ENCODE results near the gene ADCY7.

Gene ADCY7

GRCh38 chr16:50351952-50352351, 85.6 kb downstream of the ADCY7 start:
- Histone ChIP-seq H3K4me1 (ENCODE audit: insufficient read depth, low read length) (no peaks in the 10 kb centered on the region), H3K9me3 (ENCODE audit: insufficient read depth, low read depth, low read length) (no peaks in the 10 kb centered on the region), H3K36me3 (ENCODE audit: insufficient read depth, low read depth, low read length) (peaks cover 57% of the 10 kb centered on the region)

GRCh38 chr16:50354082-50354481, 87.7 kb downstream of the ADCY7 start:
- Histone ChIP-seq H3K27ac (ENCODE audit: low read length) (no peak overlapping the region), H3K36me3 (ENCODE audit: insufficient read depth, low read depth, low read length) (peaks cover 79% of the 10 kb centered on the region), H3K27me3 (ENCODE audit: insufficient read depth, low read length) (no peaks in the 10 kb centered on the region), H3K4me1 (ENCODE audit: insufficient read depth, low read length) (no peaks in the 10 kb centered on the region), H3K4me3 (ENCODE audit: low read length) (no peak overlapping the region), H3K9me3 (ENCODE audit: insufficient read depth, low read depth, low read length) (no peaks in the 10 kb centered on the region), H3K9ac (ENCODE audit: low read depth, low read length) (no peak overlapping the region)

More at GRCh38 chr16:50351952-50352351, 85.6 kb downstream of the ADCY7 start:
- Histone ChIP-seq H3K9ac (ENCODE audit: low read depth, low read length) (no peak overlapping the region), H3K27me3 (ENCODE audit: insufficient read depth, low read length) (no peaks in the 10 kb centered on the region), H3K27ac (ENCODE audit: low read length) (no peak overlapping the region), H3K4me3 (ENCODE audit: low read length) (no peak overlapping the region)

- no peak overlapping the region for H3K27ac ChIP-seq (ENCODE audit: low read length)
- H3K9ac ChIP-seq (ENCODE audit: low read depth, low read length) = no peak overlapping the region
- H3K36me3 ChIP-seq (ENCODE audit: insufficient read depth, low read depth, low read length) = peaks cover 79% of the 10 kb centered on the region
These were observed 88.5 kb downstream of the ADCY7 start for GRCh38 chr16:50354629-50355456.

DNA sequence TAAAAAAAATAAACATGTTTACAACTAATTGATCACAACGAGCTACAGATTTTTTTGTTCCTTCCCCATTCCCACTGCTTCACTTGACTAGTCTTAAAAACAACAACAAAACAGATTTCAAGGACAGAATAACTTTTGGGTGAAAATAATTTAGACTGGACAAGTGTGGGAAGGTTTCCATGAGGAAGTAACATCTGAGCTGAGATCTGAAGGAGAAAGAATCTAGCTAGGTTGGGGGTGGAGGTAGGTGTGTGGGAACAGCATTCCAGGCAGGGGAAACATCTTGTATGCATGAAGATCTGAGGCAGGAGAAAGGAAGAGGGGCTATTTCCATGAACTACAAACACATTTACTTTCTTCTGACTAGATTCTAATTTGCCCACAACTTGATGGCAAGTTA, 93.3 kb downstream of the ADCY7 start:
- no peaks in the 10 kb centered on the region for H3K9me3 ChIP-seq (ENCODE audit: insufficient read depth, low read depth, low read length)
- no peaks in the 10 kb centered on the region for H3K27me3 ChIP-seq (ENCODE audit: insufficient read depth, low read length)
- H3K4me3 ChIP-seq (ENCODE audit: low read length) = no peak overlapping the region
- H3K9ac ChIP-seq (ENCODE audit: low read depth, low read length) = no peak overlapping the region
- no peak overlapping the region for H3K27ac ChIP-seq (ENCODE audit: low read length)
- peaks cover 81% of the 10 kb centered on the region for H3K36me3 ChIP-seq (ENCODE audit: insufficient read depth, low read depth, low read length)
- peaks cover 6% of the 10 kb centered on the region; the same call in 1 of the 2 replicates for H3K4me1 ChIP-seq (ENCODE audit: insufficient read depth, low read length)

More at GRCh38 chr16:50354629-50355456, 88.5 kb downstream of the ADCY7 start:
- H3K4me3 ChIP-seq (ENCODE audit: low read length) = no peak overlapping the region
- H3K9me3 ChIP-seq (ENCODE audit: insufficient read depth, low read depth, low read length) = no peaks in the 10 kb centered on the region
- peaks cover under 1% of the 10 kb centered on the region; the same call in 1 of the 2 replicates for H3K4me1 ChIP-seq (ENCODE audit: insufficient read depth, low read length)
- H3K27me3 ChIP-seq (ENCODE audit: insufficient read depth, low read length) = no peaks in the 10 kb centered on the region

GRCh38 chr16:50360033-50360778, 93.9 kb downstream of the ADCY7 start:
- H3K36me3 ChIP-seq (ENCODE audit: insufficient read depth, low read depth, low read length) = peaks cover 86% of the 10 kb centered on the region
- no peak overlapping the region for H3K9ac ChIP-seq (ENCODE audit: low read depth, low read length)

GRCh38 chr16:50360779-50361178, 94.4 kb downstream of the ADCY7 start:
- H3K4me3 ChIP-seq (ENCODE audit: low read length) = no peak overlapping the region
- no peaks in the 10 kb centered on the region for H3K9me3 ChIP-seq (ENCODE audit: insufficient read depth, low read depth, low read length)
- H3K4me1 ChIP-seq (ENCODE audit: insufficient read depth, low read length) = peaks cover 6% of the 10 kb centered on the region; the same call in 1 of the 2 replicates
- no peak overlapping the region for H3K9ac ChIP-seq (ENCODE audit: low read depth, low read length)
- no peaks in the 10 kb centered on the region for H3K27me3 ChIP-seq (ENCODE audit: insufficient read depth, low read length)
- peaks cover 91% of the 10 kb centered on the region for H3K36me3 ChIP-seq (ENCODE audit: insufficient read depth, low read depth, low read length)
- H3K27ac ChIP-seq (ENCODE audit: low read length) = no peak overlapping the region

More at GRCh38 chr16:50360033-50360778, 93.9 kb downstream of the ADCY7 start:
- Histone ChIP-seq H3K27ac (ENCODE audit: low read length) (no peak overlapping the region), H3K9me3 (ENCODE audit: insufficient read depth, low read depth, low read length) (no peaks in the 10 kb centered on the region), H3K4me3 (ENCODE audit: low read length) (no peak overlapping the region), H3K27me3 (ENCODE audit: insufficient read depth, low read length) (no peaks in the 10 kb centered on the region), H3K4me1 (ENCODE audit: insufficient read depth, low read length) (peaks cover 6% of the 10 kb centered on the region; the same call in 1 of the 2 replicates)

- Histone ChIP-seq H3K27me3 (ENCODE audit: insufficient read depth, low read length) (no peaks in the 10 kb centered on the region), H3K9ac (ENCODE audit: low read depth, low read length) (no peak overlapping the region), H3K27ac (ENCODE audit: low read length) (no peak overlapping the region), H3K9me3 (ENCODE audit: insufficient read depth, low read depth, low read length) (no peaks in the 10 kb centered on the region), H3K4me3 (ENCODE audit: low read length) (no peak overlapping the region), H3K36me3 (ENCODE audit: insufficient read depth, low read depth, low read length) (peaks cover 86% of the 10 kb centered on the region), H3K4me1 (ENCODE audit: insufficient read depth, low read length) (peaks cover 13% of the 10 kb centered on the region)
These were observed 97.3 kb downstream of the ADCY7 start for GRCh38 chr16:50363656-50364055.

DNA sequence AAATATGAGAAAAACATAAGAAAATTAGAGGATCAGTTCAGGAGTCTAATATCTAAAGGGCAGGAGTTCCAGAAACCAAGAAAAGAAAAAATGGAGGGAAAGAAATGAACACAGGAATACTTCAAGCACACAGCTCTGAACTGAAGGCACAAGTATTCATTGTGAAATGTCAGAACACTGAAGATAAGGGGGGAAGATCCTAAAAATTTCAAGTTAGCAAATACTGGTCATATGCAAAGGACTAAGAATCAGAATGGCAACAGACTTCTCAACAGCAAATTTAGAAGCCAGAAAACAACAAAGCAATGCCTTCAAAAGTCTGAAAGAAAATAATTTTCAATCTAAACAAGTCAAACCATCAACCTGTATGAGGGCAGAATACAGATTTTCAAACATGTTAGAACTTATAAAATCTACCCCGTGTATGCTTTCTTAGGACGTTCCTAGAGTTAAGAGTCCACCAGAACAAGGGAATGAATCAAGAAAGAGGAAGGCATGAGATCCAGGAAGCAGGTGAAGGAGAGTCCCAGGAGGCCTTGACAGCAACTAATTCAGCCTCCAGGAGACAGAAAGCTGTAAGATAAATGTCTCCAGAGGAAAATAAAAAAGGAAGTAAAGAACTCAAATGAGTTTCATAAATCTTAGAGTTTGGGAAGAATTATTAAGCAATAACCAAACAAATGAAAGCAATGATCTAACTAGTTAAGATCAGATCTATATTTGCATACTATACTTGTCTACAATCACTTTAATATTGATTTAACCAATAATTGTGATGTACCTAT, 99.6 kb downstream of the ADCY7 start:
- H3K9ac ChIP-seq (ENCODE audit: low read depth, low read length) = no peak overlapping the region
- peaks cover 11% of the 10 kb centered on the region; the same call in 1 of the 2 replicates for H3K4me1 ChIP-seq (ENCODE audit: insufficient read depth, low read length)
- H3K27me3 ChIP-seq (ENCODE audit: insufficient read depth, low read length) = no peaks in the 10 kb centered on the region
- H3K9me3 ChIP-seq (ENCODE audit: insufficient read depth, low read depth, low read length) = no peaks in the 10 kb centered on the region
- H3K36me3 ChIP-seq (ENCODE audit: insufficient read depth, low read depth, low read length) = peaks cover 63% of the 10 kb centered on the region
- H3K27ac ChIP-seq (ENCODE audit: low read length) = no peak overlapping the region
- no peak overlapping the region for H3K4me3 ChIP-seq (ENCODE audit: low read length)

All from iPS-20b (cell line).